ENCODE measurements around the gene TARP.

The TARP gene

DNA sequence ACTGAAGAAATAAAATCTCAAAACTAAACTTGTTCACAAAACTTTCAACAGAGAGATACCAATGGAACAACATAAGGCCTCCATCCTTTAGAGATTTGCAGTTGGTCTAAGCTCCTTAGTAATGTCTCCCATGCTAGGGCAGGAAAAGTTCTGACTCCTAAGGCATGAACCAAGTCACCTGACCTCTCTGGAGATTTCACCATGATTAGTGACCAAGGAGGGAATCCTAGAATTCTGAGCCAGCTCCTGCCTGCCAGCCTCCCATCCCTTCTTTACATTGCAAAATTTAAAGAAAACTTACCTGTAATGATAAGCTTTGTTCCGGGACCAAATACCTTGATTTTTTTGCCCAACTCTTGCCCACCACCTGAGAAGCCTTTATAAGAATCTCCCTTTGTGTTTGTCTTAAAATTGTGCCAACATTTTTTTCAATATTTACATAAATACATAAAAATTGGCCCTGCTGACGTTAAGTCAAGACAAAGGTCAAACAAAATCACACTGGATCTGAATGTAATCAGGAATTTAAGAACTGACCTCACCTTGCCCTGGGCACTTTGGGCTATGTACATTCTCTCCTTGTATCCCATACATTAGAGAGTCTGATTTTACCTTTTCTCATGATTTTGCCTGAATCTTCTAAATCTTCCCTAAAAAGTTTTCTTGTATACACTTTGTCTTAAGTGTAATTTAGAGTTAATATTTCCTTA lies at the start of gene TARP:
Gene TARP (minus strand): TSS at position 351 of the 710 bp plus-strand sequence.
- no peak for DNase-seq (ENCODE audit: low read depth in 2 of 2)

DNA sequence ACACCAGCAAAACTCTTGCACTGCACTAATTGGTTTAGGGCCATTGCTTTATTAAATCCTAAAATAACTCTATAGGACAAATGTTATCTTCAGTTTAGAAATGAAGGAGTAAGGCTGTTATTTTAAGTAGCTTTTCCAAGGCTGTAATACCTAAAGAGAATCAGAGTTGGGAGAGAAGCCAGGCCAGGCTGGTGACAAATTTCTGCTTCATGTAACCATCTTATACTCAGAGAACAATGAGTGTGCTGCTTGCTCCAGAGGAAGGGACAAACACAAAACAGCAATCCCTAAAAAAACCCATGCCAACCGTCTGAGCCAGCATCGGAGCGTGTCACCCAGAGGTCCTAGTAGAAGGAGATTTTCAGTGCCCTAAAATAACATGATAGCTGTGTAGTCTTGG lies 49.7 kb upstream of the TARP start:
- DNase-seq (ENCODE audit: low read depth in 2 of 2), result no peak

DNA sequence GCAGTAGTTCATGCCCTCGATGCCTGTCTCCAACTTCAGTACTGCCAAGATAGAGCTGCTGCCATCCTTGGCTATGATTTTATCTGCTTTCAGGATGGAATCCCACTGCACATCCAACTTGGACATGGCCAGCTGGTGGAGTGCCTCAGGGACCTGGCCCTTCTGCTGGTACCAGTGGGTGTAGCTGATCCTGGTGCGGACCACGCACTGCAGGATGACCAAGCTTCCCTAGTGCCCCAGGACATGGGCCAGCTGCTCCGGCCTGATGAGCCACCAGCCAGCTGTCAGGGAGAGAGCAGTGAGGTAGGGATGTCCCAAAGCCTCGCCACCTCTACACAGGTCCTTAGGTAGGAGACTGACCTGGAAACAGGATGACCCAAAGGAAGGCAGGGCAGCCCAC lies 49.0 kb upstream of the TARP start:
- DNase-seq (ENCODE audit: low read depth in 2 of 2), result no peak

GRCh38 chr7:38321967-38322366 lies 48.5 kb upstream of the TARP start:
- no peak for DNase-seq (ENCODE audit: low read depth in 2 of 2)

- DNase-seq (ENCODE audit: low read depth in 2 of 2), result no peak
Measured at GRCh38 chr7:38321515-38321944, 48.1 kb upstream of the TARP start.

DNA sequence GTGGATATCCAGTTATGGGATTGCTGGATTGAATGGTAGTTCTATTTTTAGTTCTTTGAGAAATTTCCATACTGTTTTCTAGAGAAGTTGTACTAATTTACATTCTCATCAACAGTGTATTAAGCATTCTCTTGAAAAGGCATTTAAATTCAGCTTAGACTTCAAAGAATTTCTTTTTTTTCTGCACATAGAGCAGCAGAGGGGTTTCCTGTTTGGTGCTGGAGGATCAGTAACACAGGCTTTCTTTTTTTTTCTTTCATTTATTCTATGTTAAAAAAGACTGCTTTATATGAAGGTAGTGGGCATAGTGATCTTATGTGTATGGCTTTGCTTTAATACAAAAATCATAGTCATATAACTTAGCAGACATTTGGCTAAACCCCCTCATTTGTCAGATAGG lies 47.6 kb upstream of the TARP start:
- no peak for DNase-seq (ENCODE audit: low read depth in 2 of 2)

- no peak for DNase-seq (ENCODE audit: low read depth in 2 of 2)
Measured at GRCh38 chr7:38319873-38320272, 46.4 kb upstream of the TARP start.

DNA sequence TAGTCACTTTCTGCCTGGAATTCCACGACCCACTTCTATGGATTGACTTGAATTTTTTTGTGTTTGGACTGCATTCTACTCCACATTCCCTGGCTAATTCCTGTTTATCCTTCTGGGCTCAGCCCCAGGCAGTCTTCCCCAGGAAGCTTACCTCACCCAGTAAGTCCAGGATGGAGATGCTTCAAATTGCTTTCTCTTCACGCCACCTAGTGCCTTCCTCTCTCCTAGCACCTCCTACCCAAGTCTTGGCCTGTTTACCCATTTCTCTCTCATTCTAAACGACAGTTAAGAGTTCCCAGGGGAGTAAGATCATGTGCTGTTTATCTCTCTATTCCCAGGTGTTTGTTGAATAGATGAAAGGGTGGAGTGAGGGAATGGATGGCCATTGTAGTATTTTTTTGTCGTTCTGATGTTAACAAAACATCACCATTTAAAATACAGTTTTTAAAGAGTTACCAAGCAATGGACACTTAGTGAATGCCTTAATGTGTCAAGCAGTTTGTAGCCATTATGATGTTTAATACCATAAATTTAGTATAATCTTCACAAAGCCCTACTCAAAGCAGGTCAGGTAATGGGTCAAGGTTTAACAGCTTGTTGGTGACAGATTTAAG lies 45.5 kb upstream of the TARP start:
- DNase-seq (ENCODE audit: low read depth in 2 of 2), result no peak

- DNase-seq (ENCODE audit: low read depth in 2 of 2), result no peak
Measured at GRCh38 chr7:38318241-38318640, 44.8 kb upstream of the TARP start.

- no peak for DNase-seq (ENCODE audit: low read depth in 2 of 2)
Measured at GRCh38 chr7:38317515-38317914, 44.1 kb upstream of the TARP start.

- no peak for DNase-seq (ENCODE audit: low read depth in 2 of 2)
Measured at GRCh38 chr7:38316733-38317360, 43.4 kb upstream of the TARP start.

DNA sequence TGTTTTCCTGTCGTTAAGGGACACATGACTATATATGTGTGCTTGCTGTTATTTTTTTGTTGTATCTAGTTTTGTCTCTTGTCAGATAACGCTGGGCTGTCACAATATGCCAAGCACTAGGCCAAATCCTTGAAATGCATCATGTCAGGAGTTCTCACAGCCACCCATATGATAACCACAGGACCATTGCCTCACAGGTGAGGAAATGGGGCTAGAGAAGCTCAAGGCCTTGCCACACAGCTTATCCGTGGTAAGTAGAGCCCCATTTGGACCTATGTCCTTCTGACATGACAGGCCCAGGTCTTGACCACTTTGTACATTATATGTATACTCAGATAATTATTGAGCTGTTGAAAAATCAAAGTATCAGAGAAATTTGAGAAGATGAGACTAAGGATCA lies 42.0 kb upstream of the TARP start:
- DNase-seq (ENCODE audit: low read depth in 2 of 2), result no peak

- DNase-seq (ENCODE audit: low read depth in 2 of 2), result no peak
Measured at GRCh38 chr7:38312821-38313220, 39.4 kb upstream of the TARP start.

DNA sequence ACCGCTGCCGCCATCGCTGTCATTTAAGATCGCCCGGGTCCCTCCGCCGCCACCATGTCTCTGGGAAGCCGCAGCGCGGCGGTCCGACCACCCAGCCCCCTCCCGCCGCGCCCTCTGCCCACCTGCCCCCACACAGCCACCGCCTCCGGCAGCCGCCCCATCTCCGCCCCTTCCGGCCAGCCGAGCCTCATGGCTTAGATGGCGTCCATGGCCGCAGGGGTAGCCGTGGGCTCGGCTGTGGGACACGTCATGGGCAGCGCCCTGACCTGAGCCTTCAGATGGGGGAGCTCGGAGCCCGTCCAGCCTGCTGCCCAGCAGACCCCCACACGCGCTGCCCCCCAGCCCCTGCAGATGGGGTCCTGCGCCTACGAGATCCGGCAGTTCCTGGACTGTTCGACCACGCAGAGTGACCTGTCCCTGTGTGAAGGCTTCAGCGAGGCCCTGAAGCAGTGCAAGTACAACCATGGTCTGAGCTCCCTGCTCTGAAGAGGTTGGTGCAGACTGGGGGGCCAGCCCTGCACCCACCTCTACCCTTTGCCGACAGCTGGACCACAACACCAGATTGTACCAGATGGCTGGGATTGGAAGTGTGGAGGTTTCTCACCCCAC lies 38.0 kb upstream of the TARP start:
- DNase-seq (ENCODE audit: low read depth in 2 of 2), result no peak

- no peak for DNase-seq (ENCODE audit: low read depth in 2 of 2)
Measured at GRCh38 chr7:38310591-38311101, 37.2 kb upstream of the TARP start.

DNA sequence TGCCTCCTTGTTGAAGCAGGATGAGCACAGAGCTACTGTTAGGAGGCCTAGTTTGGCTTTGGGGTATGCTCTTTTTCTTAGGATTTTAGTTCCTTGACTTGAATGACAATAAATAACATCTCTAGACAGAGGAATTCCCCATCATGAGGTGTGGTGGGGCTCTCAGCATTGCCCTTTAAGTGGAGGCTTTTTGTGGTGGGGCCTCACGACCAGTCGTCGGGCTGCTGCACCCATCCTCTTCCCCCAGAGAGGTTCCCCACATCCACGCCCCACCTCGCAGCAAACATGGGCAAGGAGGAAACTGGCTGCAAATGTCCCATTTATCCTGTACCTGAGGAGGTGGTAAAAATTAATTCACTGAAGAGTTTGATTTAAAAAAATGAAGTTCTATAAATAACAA lies 36.1 kb upstream of the TARP start:
- DNase-seq (ENCODE audit: low read depth in 2 of 2), result no peak

DNA sequence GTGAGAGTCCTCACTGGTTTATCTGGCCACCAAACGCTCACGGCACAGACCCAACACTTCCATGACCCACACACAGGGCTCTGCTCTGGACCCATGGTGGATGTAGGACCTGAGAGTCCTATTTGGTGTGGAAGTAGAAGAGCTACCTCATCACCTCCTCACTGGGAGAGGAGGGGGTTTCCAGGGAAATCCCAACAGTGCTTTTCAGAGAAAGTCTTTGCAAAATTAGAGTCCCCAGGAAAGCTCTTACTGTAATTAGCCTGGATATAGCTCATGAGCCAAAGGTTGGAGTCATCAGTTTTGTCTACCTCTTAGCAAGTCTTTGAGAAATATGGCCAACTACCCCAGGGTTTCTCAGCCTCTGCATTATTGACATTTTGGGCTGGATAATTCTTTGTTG lies 34.7 kb upstream of the TARP start:
- DNase-seq (ENCODE audit: low read depth in 2 of 2), result no peak

DNA sequence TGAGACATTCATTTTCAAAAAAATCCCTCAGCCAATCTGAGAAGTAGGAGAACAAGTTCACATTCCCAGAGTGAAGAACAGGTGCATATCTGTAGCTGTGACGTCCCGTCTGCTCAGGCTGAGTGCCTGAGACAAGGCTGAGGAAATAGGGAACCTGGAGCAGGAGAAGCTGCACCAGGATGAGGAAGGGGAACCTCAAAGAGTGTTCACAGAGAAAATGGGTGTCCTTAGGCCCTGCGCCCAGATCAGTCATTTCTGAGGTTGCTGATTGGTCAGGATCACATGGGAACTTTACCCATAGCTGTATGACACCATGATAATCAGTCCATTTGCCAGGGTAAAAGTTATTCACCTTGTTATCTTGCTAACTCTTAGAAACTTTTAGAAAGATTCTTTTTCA lies 34.2 kb upstream of the TARP start:
- DNase-seq (ENCODE audit: low read depth in 2 of 2), result no peak

DNA sequence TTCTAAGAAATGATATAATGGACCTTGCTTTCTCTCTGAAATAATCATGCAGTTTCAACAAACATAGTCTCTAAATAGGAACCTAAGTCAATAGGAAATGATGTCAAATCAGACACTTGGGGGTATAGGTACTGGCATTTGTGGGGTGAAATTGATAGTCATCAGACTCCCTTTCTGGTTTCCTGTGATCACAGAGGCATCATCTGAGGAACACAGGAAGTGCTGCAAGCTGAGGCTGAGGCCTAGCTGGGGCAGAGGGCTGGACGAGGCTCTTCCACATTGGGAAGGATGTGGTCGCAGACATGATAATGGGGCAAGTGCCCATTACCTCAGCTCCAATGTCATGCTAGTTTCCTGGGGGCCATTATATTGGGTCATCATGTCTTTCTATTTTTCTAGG lies 33.5 kb upstream of the TARP start:
- no peak for DNase-seq (ENCODE audit: low read depth in 2 of 2)

- DNase-seq (ENCODE audit: low read depth in 2 of 2), result no peak
Measured at GRCh38 chr7:38306171-38306570, 32.7 kb upstream of the TARP start.

- no peak for DNase-seq (ENCODE audit: low read depth in 2 of 2)
Measured at GRCh38 chr7:38303866-38304265, 30.4 kb upstream of the TARP start.

GRCh38 chr7:38300175-38300574 lies 26.7 kb upstream of the TARP start:
- DNase-seq (ENCODE audit: low read depth in 2 of 2), result no peak
